Neuronal stem cell (in vitro differentiated cells): ENCODE measurements around the gene TMEM130. TPM values are rescaled to one million over a fixed set of nuclear protein-coding genes. Genes with fewer than 3 reads are reported as not detected.

Experiments used
- DNase-seq: peaks from one replicate; pipeline ENCODE4 v3.0.0-alpha.2; 2013; ENCODE audit warnings: low spot score
- H2AFZ ChIP-seq: one replicate; pipeline ENCODE4 v1.6.1; 2013; ENCODE audit warnings: mild to moderate bottlenecking, low read length, inconsistent platforms
- H2AK5ac ChIP-seq: 2 replicates; pipeline ENCODE4 v1.6.1; 2013; ENCODE audit warnings: low read depth, mild to moderate bottlenecking, inconsistent platforms, low read length, moderate library complexity, mixed read lengths
- H2BK120ac ChIP-seq: 2 replicates; pipeline ENCODE4 v1.6.1; 2013; ENCODE audit warnings: low read depth, mild to moderate bottlenecking, inconsistent platforms, low read length, moderate library complexity, mixed read lengths
- H2BK12ac ChIP-seq: one replicate; pipeline ENCODE4 v1.6.1; 2013; ENCODE audit warnings: low read length, inconsistent platforms
- H2BK15ac ChIP-seq: 2 replicates; pipeline ENCODE4 v1.6.1; 2013; ENCODE audit warnings: mild to moderate bottlenecking, low read length, inconsistent platforms, mixed read lengths
- H2BK5ac ChIP-seq: one replicate; pipeline ENCODE4 v1.6.1; 2013; ENCODE audit warnings: inconsistent platforms, mild to moderate bottlenecking, low read length, moderate library complexity
- H3K14ac ChIP-seq: one replicate; pipeline ENCODE4 v1.6.1; 2013; ENCODE audit warnings: low read length, inconsistent platforms
- H3K18ac ChIP-seq: 2 replicates; pipeline ENCODE4 v1.6.1; 2013; ENCODE audit warnings: low read length, inconsistent platforms
- H3K23ac ChIP-seq: 2 replicates; pipeline ENCODE4 v1.6.1; 2013; ENCODE audit warnings: low read depth, mild to moderate bottlenecking, mixed read lengths, low read length, inconsistent platforms; ENCODE audit not compliant: poor library complexity
- H3K27ac ChIP-seq: replicated peaks from 3 replicates; pipeline ENCODE4 v1.5.1; 2013; ENCODE audit warnings: low read length, inconsistent platforms
- H3K27me3 ChIP-seq, 3 experiments: 2 replicates each; pipeline ENCODE4 v1.6.1; 2013; ENCODE audit warnings: low read length in 3 of 3, mild to moderate bottlenecking in 2 of 3, inconsistent platforms in 1 of 3, low read depth in 1 of 3, mixed read lengths in 1 of 3, moderate library complexity in 1 of 3; ENCODE audit not compliant: control insufficient read depth in 3 of 3, insufficient read depth in 3 of 3
- H3K36me3 ChIP-seq, 2 donors: replicated peaks in 1 of 2; 2 replicates each; pipeline ENCODE4 v1.6.1; 2013; ENCODE audit warnings: low read length in 2 of 2; ENCODE audit not compliant: control insufficient read depth in 2 of 2, insufficient read depth in 2 of 2
- H3K4ac ChIP-seq: 2 replicates; pipeline ENCODE4 v1.6.1; 2013; ENCODE audit warnings: inconsistent platforms, mild to moderate bottlenecking, low read length, moderate library complexity
- H3K4me1 ChIP-seq, 2 donors: 1 replicate in 1 of 2; 2 replicates in 1 of 2; pipeline ENCODE4 v1.6.1; 2013; ENCODE audit warnings: low read length in 2 of 2, low read depth in 1 of 2; ENCODE audit not compliant: control insufficient read depth in 2 of 2, insufficient read depth in 1 of 2
- H3K4me2 ChIP-seq: one replicate; pipeline ENCODE4 v1.6.1; 2013; ENCODE audit warnings: mild to moderate bottlenecking, low read length, inconsistent platforms; ENCODE audit not compliant: insufficient read depth, poor library complexity, severe bottlenecking
- H3K4me3 ChIP-seq, 2 donors: 2 replicates each; pipeline ENCODE4 v1.5.1; 2013; ENCODE audit warnings: low read length in 2 of 2, mild to moderate bottlenecking in 2 of 2, inconsistent platforms in 1 of 2, moderate library complexity in 1 of 2
- H3K79me1 ChIP-seq: one replicate; pipeline ENCODE4 v1.6.1; 2013; ENCODE audit warnings: low read depth, mild to moderate bottlenecking, inconsistent platforms, low read length, moderate library complexity
- H3K9ac ChIP-seq: one replicate; pipeline ENCODE4 v1.6.1; 2013; ENCODE audit warnings: mild to moderate bottlenecking, low read depth, low read length, inconsistent platforms; ENCODE audit not compliant: poor library complexity
- H3K9me3 ChIP-seq, 2 donors: replicated peaks in 1 of 2; 2 replicates each; pipeline versions ENCODE3 to v1.6.1; 2013; ENCODE audit warnings: low read length in 2 of 2, mild to moderate bottlenecking in 2 of 2, inconsistent platforms in 1 of 2, low read depth in 1 of 2, mixed read lengths in 1 of 2, moderate library complexity in 1 of 2; ENCODE audit not compliant: control insufficient read depth in 2 of 2, insufficient read depth in 1 of 2
- H4K8ac ChIP-seq: one replicate; pipeline ENCODE4 v1.6.1; 2013; ENCODE audit warnings: low read depth, mild to moderate bottlenecking, inconsistent platforms, low read length, moderate library complexity
- H4K91ac ChIP-seq: one replicate; pipeline ENCODE4 v1.6.1; 2013; ENCODE audit warnings: low read length, low read depth, mild to moderate bottlenecking, inconsistent platforms; ENCODE audit not compliant: poor library complexity
- WGBS, 2 donors: extraction: QIAGEN DNeasy Blood & Tissue Kit; methylation state at CpG; one replicate each; pipeline ENCODE4 v1.1.7; 2013; ENCODE audit warnings: missing lambda C conversion rate in 2 of 2, mixed read lengths in 1 of 2; ENCODE audit not compliant: insufficient read length in 2 of 2, insufficient replicate concordance in 1 of 2; ENCODE audit errors: extremely low coverage in 2 of 2; 5-methylcytosine and 5-hydroxymethylcytosine counted together
- polyA plus RNA-seq, 2 experiments: library from polyadenylated mRNA; stranded (reverse); fragments of 200-250 nt; gene quantifications; one replicate each; pipeline ENCODE4 v1.2.3, GENCODE V29; 2013

TMEM130 gene, protein sequence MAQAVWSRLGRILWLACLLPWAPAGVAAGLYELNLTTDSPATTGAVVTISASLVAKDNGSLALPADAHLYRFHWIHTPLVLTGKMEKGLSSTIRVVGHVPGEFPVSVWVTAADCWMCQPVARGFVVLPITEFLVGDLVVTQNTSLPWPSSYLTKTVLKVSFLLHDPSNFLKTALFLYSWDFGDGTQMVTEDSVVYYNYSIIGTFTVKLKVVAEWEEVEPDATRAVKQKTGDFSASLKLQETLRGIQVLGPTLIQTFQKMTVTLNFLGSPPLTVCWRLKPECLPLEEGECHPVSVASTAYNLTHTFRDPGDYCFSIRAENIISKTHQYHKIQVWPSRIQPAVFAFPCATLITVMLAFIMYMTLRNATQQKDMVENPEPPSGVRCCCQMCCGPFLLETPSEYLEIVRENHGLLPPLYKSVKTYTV
- polyA plus RNA-seq (2013, experiment 1 of 2): 6.8 TPM
- 7.0 TPM for polyA plus RNA-seq (2013, experiment 2 of 2)

DNA sequence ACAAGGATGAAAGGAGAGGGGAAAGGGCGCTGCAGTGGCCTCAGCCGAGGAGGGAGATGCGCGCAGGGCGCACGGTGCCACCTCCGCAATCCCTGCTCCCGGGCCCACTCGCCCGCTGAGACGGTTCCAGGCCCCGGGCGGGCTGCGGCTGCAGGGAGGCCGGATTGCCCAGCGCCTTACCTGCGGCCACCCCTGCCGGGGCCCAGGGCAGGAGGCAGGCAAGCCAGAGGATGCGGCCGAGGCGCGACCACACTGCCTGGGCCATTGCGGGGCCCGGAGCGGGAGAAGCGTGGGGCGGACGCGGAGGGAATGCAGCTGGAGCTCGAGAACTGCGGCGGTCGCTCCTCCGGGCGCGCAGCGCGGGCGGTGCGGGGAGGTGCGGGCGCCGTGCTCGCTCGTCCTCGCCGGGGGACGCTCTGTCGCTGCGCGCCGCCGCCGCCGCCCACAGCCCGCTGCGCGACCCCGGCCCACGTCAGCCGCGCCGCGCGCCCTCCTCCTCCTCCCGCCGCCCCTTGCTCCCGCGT lies at the start of gene TMEM130:
Gene TMEM130 (minus strand): TSS at position 418 of the 524 bp plus-strand sequence. CDS start 153 bp downstream, at position 265.
- peak within 1 kb of the TSS; percentile 98 for H2BK15ac ChIP-seq
- peaks cover 5 to 40% (median 20%) of the 10 kb centered on the region in 3 experiments for H3K27me3 ChIP-seq
- peak within 1 kb of the TSS; percentile 47 for H2AK5ac ChIP-seq
- no peaks in the 10 kb centered on the region for H3K79me1 ChIP-seq
- H3K23ac ChIP-seq: peak within 1 kb of the TSS; percentile 89
- H3K9me3 ChIP-seq: no peaks in the 10 kb centered on the region
- H3K9ac ChIP-seq: peak within 1 kb of the TSS; percentile 99
- H3K27ac ChIP-seq: no peak within 1 kb of the TSS
- H3K18ac ChIP-seq: peak within 1 kb of the TSS; percentile 99
- no CpG with 5 or more reads among the region's 69 CpGs for WGBS, 2 donors
- H3K4me2 ChIP-seq: peak within 1 kb of the TSS; percentile 87
- H2BK120ac ChIP-seq: no peak within 1 kb of the TSS
- H2AFZ ChIP-seq: peak within 1 kb of the TSS; percentile 92
- H3K4me1 ChIP-seq: peaks cover 4 to 16% of the 10 kb centered on the region in 2 donors
- peak within 1 kb of the TSS; percentile 89 for H3K4ac ChIP-seq
- peak within 1 kb of the TSS; percentile 66 for H2BK5ac ChIP-seq
- H2BK12ac ChIP-seq: peak within 1 kb of the TSS; percentile 97
- H3K14ac ChIP-seq: peak within 1 kb of the TSS; percentile 100
- H3K36me3 ChIP-seq: no peaks in the 10 kb centered on the region
- peak within 1 kb of the TSS; percentile 38 for H4K91ac ChIP-seq
- DNase-seq: no peak
- peak within 1 kb of the TSS; percentile 3 for H4K8ac ChIP-seq
- H3K4me3 ChIP-seq: peak within 1 kb of the TSS; percentile 41 to 91

DNA sequence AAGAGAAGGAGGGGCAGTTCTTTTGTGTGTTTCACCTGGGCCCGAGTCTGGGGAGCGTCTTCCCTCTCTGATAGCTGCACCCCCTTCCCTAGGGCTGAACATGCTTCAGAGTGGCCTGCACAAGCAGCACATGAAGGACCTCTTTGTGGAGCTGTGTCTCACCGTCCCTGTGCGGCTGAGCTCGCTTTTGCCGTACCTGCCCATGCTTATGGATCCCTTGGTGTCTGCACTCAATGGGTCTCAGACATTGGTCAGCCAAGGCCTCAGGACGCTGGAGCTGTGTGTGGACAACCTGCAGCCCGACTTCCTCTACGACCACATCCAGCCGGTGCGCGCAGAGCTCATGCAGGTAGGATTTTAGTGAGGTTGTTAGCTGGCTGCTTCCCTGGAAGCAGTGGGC lies 47.5 kb upstream of the TMEM130 start:
- Histone ChIP-seq H3K27me3 (no peaks in the 10 kb centered on the region), H3K4me1 (no peaks in the 10 kb centered on the region), H3K79me1 (peaks cover 1% of the 10 kb centered on the region), H3K4me3 (no peak overlapping the region), H2BK120ac (no peak overlapping the region), H3K27ac (no peak overlapping the region), H4K91ac (no peak overlapping the region), H4K8ac (no peak overlapping the region), H3K9ac (no peak overlapping the region), H3K4me2 (no peak overlapping the region), H3K9me3 (no peaks in the 10 kb centered on the region), H2AK5ac (no peak overlapping the region), H3K36me3 (peaks cover 46 to 99% of the 10 kb centered on the region in 2 donors), H3K18ac (no peak overlapping the region), H3K23ac (no peak overlapping the region), H3K4ac (no peak overlapping the region), H2BK15ac (no peak overlapping the region), H2BK5ac (peak overlapping the region; percentile 66), H2AFZ (no peak overlapping the region), H2BK12ac (no peak overlapping the region), H3K14ac (no peak overlapping the region)
- no CpG with 5 or more reads among the region's 12 CpGs for WGBS, 2 donors
- no peak for DNase-seq

DNA sequence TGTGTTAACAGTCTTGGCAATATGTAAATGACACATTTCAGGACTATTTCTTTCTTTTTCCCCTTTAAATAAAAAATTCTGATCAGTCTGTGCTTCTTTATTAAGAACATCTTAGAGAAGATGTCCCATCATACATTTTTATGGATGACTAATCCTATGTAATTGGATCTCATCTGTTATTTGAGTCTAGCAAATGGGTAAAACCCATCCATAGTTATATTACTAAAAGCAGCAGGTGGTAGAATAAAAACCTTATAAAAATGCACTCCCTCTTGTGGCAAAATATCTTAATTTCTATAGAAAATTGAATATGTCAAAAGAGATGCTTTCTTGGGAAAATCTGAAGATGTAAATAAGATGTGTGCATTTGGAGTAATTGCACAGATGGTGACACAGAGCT lies 43.8 kb upstream of the TMEM130 start:
- no peak overlapping the region for H3K4ac ChIP-seq
- no peak overlapping the region for H2BK15ac ChIP-seq
- H3K9me3 ChIP-seq: no peaks in the 10 kb centered on the region
- no peak overlapping the region for H3K23ac ChIP-seq
- H3K4me2 ChIP-seq: no peak overlapping the region
- H3K9ac ChIP-seq: no peak overlapping the region
- H4K8ac ChIP-seq: no peak overlapping the region
- no peak overlapping the region for H3K27ac ChIP-seq
- H2BK12ac ChIP-seq: no peak overlapping the region
- H3K79me1 ChIP-seq: peaks cover 3% of the 10 kb centered on the region
- no peak overlapping the region for H3K14ac ChIP-seq
- H3K18ac ChIP-seq: no peak overlapping the region
- no peak for DNase-seq
- peaks cover 48 to 99% of the 10 kb centered on the region in 2 donors for H3K36me3 ChIP-seq
- H2BK5ac ChIP-seq: no peak overlapping the region
- no peak overlapping the region for H2BK120ac ChIP-seq
- no peak overlapping the region for H2AFZ ChIP-seq
- H3K4me3 ChIP-seq: no peak overlapping the region
- no peak overlapping the region for H4K91ac ChIP-seq
- H3K4me1 ChIP-seq: no peaks in the 10 kb centered on the region
- H3K27me3 ChIP-seq: no peaks in the 10 kb centered on the region
- no peak overlapping the region for H2AK5ac ChIP-seq

DNA sequence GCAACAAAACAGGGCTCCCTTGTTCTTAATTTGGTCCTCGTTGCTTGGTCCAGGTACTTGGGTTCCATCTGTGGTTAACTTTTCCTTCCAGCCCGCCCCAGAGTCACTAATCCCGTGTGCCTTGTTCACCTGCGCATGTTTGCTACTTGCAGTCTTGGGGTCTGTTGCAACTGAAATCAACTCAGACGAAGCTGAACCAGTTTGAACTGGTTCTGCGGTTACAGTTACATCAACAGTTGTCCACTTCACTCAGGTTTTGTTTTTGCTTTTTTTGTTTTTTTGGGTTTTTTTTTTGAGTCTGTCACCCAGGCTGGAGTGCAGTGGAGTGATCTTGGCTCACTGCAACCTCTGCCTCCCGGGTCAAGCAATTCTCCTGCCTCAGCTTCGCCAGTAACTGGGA lies 43.2 kb upstream of the TMEM130 start:
- Histone ChIP-seq H4K91ac (no peak overlapping the region), H3K23ac (no peak overlapping the region), H2BK15ac (no peak overlapping the region), H3K9me3 (no peaks in the 10 kb centered on the region), H2AFZ (no peak overlapping the region), H2BK5ac (no peak overlapping the region), H2BK12ac (no peak overlapping the region), H3K4me3 (no peak overlapping the region), H3K9ac (no peak overlapping the region), H3K18ac (no peak overlapping the region), H4K8ac (no peak overlapping the region), H3K27me3 (no peaks in the 10 kb centered on the region), H3K4ac (no peak overlapping the region), H2AK5ac (no peak overlapping the region), H2BK120ac (no peak overlapping the region), H3K79me1 (peaks cover 3% of the 10 kb centered on the region), H3K14ac (no peak overlapping the region), H3K27ac (no peak overlapping the region), H3K4me1 (no peaks in the 10 kb centered on the region), H3K36me3 (peaks cover 50 to 99% of the 10 kb centered on the region in 2 donors), H3K4me2 (no peak overlapping the region)
- no peak for DNase-seq
- WGBS, 2 donors: no CpG with 5 or more reads among the region's 8 CpGs
